ENCODE measurements around the gene XIST.

GRCh38 chrX:73836956-73837477 lies 15.5 kb downstream of the XIST start:
- TF ChIP-seq PRMT5 (CRISPR knock-in tag; IDR thresholded peaks at IDR 0.05) (no peak), ZNF644 (tag; IDR thresholded peaks at IDR 0.05; ENCODE audit: low read depth) (no peak), HDAC6 (IDR thresholded peaks at IDR 0.05; ENCODE audit: low read depth, low read length) (no peak), EZH2 (IDR thresholded peaks at IDR 0.05; ENCODE audit: borderline replicate concordance, low read depth, low read length) (no peak), CTCF (IDR thresholded peaks at IDR 0.05 in 2 of 3, conservative IDR thresholded peaks at IDR 0.05 in 1 of 3; ENCODE audit: insufficient read depth in 2 of 3, low read depth in 1 of 3, low read length in 3 of 3) (no peak), PHF8 (IDR thresholded peaks at IDR 0.05; ENCODE audit: borderline replicate concordance, low read length) (no peak), RBM34 (IDR thresholded peaks at IDR 0.05; ENCODE audit: borderline replicate concordance, insufficient read depth, low read length) (no peak)

Data from K562 (cell line).